ENCODE results near the gene MPZ.
A peak's percentile ranks its signal among the peaks of the same experiment; 100 is the strongest.
"Not testable (repeated sequence)": the region's sequence is repeated elsewhere in the genome, so short reads cannot be mapped to it uniquely, and the experiment has no call there.

The MPZ gene

DNA sequence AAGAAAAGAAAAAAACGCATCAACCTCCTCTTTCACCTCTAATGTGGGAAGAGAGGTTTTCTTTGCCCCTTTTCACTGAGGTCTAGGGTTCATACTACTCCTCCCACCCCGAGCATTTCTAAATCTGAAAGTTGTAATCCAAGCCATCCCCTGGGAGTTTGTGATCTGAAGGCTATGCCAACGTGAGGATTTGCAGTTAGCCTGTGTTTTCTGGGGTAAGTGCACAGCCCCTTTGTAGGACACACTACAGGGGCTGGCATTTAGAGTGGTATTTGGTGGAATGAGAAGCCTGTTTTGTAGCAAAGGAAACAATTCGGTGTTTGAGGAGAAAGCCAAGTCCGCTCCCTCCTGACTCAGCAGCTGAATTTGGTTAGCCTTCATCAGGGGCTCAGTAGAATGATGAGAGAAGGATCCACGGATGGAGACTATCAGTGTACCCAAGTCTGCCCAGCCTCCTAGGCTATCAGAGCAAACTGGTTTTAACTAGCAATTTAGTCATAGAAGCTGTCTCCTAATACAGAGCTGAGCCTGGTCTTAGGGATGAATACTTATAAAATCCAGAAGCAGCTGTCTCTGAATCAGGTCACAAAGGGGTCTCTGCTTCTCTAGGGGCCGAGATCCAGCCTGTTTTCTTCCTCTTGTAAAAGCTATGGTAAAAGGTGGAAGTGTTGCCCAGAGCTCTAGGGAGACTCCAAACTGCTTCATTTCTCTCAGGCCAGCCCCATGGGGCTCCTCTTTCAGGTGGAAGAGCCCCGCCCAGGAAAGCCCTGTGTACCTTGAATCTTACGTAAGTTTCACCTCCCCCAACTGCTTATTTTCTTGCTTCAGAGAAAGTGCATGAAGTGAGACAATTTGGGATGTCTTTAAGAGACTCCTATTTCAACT lies 49.1 kb downstream of the MPZ start:
- DNase-seq = no peak
- H3K27me3 ChIP-seq = peaks cover 42% of the 10 kb centered on the region
- no peak overlapping the region for H3K4me3 ChIP-seq (ENCODE audit: low read depth, low read length)
- H3K36me3 ChIP-seq = no peaks in the 10 kb centered on the region
- H3K9me3 ChIP-seq = peaks cover 9% of the 10 kb centered on the region
- H3K4me1 ChIP-seq = no peaks in the 10 kb centered on the region
- TF ChIP-seq, protein P1, sequence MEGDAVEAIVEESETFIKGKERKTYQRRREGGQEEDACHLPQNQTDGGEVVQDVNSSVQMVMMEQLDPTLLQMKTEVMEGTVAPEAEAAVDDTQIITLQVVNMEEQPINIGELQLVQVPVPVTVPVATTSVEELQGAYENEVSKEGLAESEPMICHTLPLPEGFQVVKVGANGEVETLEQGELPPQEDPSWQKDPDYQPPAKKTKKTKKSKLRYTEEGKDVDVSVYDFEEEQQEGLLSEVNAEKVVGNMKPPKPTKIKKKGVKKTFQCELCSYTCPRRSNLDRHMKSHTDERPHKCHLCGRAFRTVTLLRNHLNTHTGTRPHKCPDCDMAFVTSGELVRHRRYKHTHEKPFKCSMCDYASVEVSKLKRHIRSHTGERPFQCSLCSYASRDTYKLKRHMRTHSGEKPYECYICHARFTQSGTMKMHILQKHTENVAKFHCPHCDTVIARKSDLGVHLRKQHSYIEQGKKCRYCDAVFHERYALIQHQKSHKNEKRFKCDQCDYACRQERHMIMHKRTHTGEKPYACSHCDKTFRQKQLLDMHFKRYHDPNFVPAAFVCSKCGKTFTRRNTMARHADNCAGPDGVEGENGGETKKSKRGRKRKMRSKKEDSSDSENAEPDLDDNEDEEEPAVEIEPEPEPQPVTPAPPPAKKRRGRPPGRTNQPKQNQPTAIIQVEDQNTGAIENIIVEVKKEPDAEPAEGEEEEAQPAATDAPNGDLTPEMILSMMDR (IDR thresholded peaks at IDR 0.05; ENCODE audit: low read depth, low read length) = no peak

DNA sequence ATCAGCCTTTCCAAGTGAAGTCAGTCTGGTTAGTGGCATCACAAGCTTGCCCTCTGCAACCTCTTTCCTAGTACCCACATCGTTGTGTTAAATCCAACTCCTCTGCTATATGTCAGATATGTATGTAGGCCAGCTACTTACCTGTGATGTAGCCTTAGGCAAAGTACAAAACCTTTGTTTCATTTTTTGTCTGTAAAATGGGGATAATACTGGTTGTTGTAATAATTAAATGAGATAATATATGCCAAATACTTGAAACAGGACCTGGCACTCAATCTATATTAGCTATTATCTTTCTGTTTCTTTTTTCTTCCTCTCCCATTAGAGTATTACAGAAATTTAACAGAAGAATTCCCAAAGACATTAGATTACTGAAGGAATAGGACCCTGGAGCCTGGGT lies 50.0 kb downstream of the MPZ start:
- H3K9me3 ChIP-seq = peaks cover 9% of the 10 kb centered on the region
- H3K4me3 ChIP-seq (ENCODE audit: low read depth, low read length) = no peak overlapping the region
- no peaks in the 10 kb centered on the region for H3K36me3 ChIP-seq
- DNase-seq = no peak
- H3K4me1 ChIP-seq = no peaks in the 10 kb centered on the region
- TF ChIP-seq, protein P1 (IDR thresholded peaks at IDR 0.05; ENCODE audit: low read depth, low read length) = no peak
- H3K27me3 ChIP-seq = peaks cover 42% of the 10 kb centered on the region

DNA sequence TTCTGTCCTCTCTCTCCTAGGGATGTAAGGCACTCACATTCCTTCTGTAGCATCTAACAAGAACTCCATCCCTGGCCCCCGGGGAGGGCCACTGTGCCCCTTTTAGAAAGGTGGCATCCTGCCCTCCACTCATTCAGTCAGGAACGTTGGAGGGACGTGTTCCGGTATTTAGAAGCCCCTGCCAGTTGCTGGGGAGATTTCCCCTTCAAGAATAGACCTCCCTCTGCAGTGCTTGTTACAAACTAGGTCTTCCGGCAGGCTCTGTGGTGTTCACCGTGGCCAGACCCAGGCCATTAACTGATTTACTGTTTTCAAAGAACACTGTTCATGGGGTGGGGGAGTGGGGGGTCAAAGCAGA lies 50.4 kb downstream of the MPZ start:
- Histone ChIP-seq H3K27me3 (peaks cover 41% of the 10 kb centered on the region), H3K9me3 (peaks cover 9% of the 10 kb centered on the region), H3K4me3 (ENCODE audit: low read depth, low read length) (no peak overlapping the region), H3K36me3 (no peaks in the 10 kb centered on the region), H3K4me1 (no peaks in the 10 kb centered on the region)
- DNase-seq = no peak
- TF ChIP-seq, protein P1 (IDR thresholded peaks at IDR 0.05; ENCODE audit: low read depth, low read length) = no peak

DNA sequence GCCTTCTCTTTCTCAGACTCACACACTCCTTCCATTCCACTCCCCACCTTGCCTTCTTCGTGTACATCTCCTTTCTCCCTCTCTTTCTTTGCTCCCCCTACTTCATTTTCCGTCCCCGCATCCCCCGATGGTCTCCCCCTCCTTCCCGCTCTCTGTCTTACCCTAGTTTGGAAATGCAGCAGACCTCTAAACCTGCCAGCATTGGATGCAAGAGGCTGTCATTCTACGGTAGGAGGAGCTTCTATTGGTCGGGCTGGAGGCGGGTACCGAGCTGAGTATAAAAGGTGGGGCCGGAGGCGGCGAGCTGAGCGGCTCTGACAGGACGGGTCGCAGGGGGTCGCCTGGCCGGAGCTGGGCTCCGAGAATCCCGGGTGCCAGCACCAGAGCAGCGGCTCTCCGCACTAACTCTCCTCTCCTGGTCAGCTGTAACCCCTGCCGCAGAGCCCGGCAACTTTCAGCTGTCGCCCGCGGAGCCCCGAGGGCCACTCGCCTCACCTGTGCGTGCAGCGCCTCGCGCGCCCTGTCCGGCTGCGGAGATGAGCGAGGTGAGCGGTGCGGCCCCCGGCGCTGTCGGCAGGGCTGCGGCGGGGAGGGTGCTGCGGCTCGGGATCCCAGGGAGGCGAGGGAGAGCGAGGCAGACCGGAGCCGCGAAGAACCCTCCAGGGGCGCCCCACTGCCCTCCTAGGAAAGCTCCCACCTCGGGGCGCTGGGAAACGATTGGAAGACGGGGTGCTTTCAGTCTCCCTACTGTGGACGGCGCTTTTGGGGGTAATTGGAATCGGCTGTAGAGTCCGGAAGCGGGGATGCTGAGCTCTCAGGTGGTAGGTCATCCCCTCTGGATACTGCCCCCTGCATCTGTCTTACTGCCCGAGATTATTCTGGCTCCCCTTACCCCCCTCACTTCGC lies 51.1 kb downstream of the MPZ start, which contains the start of gene PCP4L1:
Gene PCP4L1 (plus strand): TSS at position 307 of the 906 bp plus-strand sequence. CDS start 230 bp downstream, at position 537.
- Histone ChIP-seq H3K9me3 (peaks cover 9% of the 10 kb centered on the region), H3K27me3 (peaks cover 39% of the 10 kb centered on the region), H3K36me3 (no peaks in the 10 kb centered on the region), H3K4me3 (ENCODE audit: low read depth, low read length) (peak within 1 kb of the TSS; percentile 52), H3K4me1 (no peaks in the 10 kb centered on the region)
- peak; percentile 66 for DNase-seq
- TF ChIP-seq, protein P1 (IDR thresholded peaks at IDR 0.05; ENCODE audit: low read depth, low read length) = no peak

DNA sequence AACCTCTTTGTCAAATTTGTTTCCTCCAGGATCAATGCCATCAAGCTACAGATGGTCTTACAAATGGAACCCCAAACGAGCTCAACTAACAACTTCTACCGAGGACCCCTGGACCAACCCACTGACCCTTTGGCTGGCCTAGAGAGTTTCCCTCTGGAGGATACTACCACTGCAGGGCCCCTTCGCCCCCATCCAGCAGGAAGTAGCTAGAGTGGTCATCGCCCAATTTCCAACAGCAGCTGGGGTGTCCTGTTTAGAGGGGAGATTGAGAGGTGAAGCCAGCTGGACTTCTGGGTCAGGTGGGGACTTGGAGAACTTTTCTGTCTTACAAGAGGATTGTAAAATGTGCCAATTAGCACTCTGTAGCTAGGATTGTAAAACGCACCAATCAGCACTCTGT lies 52.7 kb downstream of the MPZ start:
- H3K9me3 ChIP-seq; H3K36me3 ChIP-seq; H3K4me1 ChIP-seq; DNase-seq; H3K4me3 ChIP-seq (ENCODE audit: low read depth, low read length): not testable (repeated sequence)
- peaks cover 39% of the 10 kb centered on the region for H3K27me3 ChIP-seq

DNA sequence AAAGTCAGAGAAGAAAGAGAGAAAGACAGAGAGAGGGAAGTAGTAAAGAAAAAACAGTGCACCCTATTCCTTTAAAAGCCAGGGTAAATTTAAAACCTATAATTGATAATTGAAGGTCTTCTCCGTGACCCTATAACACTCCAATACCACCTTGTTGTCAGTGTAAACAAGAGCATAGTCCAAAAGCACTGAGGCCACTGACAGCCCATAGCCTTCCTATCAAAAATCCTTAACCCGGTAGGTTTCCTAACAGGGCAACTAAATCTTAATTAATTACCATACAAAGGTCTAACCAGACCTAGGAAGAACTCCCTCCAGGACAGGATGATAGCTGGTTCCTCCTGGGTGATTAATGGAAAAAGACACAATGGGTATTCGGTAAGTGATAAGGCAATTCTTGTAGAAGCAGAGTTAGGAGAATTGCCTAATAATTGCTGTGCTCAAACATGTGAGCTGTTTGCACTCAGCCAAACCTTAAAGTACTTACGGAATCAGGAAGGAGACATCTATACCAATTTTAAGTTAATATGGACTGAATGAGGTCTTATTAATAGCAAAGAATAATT lies 53.7 kb downstream of the MPZ start:
- not testable (repeated sequence) for H3K9me3 ChIP-seq; H3K4me1 ChIP-seq; H3K4me3 ChIP-seq (ENCODE audit: low read depth, low read length); H3K36me3 ChIP-seq; DNase-seq
- peaks cover 30% of the 10 kb centered on the region for H3K27me3 ChIP-seq

DNA sequence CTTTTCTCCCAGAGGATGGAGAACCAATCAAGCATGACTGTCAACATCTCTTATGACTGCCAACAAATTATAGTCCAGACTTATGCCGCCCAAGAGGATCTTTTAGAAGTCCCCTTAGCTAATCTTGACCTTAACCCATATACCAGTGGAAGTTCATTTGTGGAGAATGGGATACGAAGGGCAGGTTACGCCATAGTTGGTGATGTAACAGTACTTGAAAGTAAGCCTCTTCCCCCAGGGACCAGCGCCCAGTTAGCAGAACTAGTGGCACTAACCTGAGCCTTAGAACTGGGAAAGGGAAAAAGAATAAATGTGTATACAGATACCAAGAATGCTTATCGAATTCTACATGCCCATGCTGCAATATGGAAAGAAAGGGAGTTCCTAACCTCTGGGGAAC lies 54.5 kb downstream of the MPZ start:
- peaks cover 23% of the 10 kb centered on the region for H3K27me3 ChIP-seq
- not testable (repeated sequence) for H3K36me3 ChIP-seq; H3K9me3 ChIP-seq; H3K4me1 ChIP-seq; DNase-seq; H3K4me3 ChIP-seq (ENCODE audit: low read depth, low read length)

All from BE2C (cell line).